ENCODE data around the gene UBTD2.

UBTD2 gene

DNA sequence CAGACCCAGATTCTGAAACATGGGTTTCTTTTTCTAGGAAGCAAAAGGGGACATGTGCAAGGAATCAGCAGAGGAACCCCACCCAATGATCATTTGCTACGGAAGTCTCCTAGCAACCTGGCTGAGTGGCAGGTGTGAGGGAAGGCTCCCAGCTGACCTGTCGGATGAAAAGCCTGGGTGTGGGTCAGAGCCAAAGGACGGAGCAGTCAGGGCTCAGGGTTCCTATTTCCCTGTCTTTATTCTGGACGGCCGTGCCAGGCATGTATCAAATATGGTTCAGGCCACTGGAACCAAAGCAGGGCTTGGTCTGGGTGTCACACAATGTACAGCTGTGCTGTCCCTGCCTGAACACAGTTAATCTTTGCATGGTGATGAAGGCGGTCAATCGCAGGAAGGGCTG, 115.7 kb downstream of the UBTD2 start:
- no peak for DNase-seq

DNA sequence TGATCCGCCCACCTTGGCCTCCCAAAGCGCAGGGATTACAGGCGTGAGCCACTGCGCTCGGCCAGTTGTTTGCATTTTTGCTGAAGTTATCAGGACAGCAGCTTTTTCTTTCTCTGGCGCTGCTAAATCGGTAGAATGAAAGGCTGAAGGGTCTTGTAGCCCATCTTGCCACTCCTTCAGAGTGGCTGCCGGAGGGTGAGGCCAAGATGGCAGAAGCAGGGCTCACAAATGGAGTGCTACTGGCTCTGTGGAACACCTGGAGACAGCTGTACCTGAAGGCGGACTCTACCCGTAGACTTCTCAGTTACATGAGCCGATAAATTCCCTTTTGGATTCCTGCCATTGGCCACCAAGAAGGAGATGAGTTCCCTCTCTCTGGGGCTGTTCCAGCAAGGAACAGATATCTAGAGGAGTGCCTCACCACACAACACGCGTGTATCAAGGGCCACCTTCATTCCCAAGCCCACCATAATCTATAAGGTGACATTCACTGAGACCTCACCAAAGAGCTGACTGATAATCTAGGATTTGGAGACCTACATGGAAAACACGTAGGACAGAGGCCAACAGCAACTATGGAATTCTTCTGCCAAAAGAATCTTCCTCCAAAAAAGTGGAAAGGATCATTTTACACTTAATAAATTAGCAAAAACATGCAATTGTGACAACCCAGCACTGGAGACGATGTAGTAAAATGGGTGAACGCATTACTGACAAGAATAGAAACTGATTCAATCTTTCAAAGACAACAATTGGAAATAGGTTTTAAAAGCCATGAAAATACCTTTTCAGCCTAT, 117.3 kb downstream of the UBTD2 start:
- no peak for DNase-seq

DNA sequence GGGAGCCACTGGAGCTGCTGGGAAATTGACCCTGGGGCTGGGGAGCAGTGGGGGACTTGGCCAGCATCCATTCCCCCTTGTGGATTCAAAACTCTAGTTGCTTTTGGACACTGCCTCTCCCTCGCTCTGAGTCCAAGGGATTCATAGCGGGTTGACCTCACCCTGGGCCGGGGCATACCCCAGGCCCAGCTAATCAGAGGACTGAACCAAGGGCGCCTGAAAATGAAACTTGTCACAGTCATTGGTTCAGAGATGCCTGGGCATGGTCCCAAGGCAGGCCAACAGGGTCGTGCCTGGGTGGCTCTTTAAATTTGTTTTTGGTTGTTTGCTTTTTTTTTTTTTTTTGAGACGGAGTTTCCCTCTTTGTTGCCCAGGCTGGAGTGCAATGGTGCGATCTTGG, 118.1 kb downstream of the UBTD2 start:
- DNase-seq = no peak

DNA sequence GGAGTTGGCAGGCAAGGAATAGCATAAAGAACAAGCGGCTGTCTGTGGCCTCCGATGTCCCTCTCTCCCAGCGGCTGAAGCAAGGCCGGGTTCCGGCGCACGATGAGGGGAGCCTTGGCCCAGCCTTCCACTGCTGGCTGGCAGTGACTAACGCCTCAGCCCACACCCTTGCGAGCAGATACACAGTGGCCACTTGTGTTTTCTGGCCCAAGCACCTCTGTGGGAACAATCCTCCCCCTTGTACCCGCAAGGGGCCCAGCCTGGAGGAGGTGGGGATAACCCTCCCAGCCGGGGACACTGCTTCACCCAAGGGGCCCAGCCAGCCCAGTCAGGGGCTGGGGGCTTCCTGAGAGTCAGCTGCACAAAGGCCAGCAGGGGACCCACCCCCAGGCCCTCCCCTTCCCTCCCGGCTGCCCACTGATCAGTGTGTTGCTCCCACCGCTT, 118.8 kb downstream of the UBTD2 start:
- DNase-seq = no peak

DNA sequence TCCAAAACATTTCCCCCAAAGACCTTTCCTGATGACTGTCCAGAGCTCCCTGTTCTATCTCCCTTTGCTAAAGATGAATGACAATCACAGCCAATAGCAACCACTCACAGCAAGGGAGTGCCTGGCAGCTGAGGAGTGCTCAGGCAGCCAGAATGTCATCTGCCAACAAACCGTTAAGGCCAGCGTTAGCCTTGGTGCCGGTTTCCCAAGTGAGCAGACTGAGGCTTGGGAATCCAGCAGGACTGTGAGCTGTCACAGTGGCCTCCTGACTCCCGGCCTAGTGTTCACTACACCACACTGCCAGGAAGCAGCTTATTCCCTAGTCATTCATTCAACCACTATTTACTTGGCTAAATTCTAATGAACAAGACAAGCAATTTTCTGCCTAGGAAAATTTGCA, 120.2 kb downstream of the UBTD2 start:
- no peak for DNase-seq

DNA sequence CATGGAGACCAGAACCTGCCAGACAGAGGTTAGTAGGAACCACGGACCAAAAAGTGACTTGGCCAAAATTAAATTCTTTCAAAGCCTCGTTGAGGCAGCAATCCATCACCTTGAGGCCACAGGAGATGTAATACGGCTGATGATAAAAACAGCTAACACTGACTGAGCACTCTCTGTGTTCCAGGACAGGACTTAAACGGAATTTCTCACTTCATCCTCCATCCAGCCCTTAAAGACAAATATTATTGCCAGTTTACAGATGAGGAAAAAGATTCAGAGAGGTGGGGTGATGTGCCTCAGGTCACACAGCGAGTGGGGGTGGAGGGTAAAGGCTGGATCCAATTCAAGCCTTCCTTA, 120.6 kb downstream of the UBTD2 start:
- no peak for DNase-seq

DNA sequence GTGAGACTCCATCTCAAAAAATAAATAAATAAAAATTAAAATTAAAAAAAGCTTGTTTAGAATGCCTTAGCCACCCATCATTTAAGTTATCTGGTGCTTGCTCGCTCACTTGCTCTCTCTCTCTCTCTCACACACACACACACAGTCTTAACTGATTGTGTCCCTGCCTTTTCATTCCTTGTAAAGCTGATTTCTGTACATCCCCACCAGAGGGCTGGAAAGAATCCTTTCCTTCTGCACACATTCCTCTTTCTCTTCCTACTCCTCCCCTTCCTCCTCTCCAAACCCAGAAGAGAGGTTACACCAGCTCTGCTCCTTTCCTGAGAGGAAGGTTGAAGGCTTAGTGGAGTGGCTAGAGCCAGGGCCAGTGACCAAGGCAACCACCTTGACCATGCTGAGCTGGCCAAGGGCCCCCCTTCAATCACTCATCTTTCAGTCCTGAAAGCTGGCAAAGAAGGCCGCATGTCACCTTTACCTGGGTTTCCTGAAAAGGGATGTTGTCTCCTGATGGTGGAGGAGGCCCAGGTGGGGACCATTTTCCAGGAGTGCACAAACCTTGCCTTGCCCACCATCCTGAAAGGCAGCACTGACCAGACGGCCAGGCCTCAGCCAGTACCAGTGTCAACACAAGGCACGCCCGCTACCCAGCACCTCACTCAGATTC, 121.1 kb downstream of the UBTD2 start:
- no peak for DNase-seq

DNA sequence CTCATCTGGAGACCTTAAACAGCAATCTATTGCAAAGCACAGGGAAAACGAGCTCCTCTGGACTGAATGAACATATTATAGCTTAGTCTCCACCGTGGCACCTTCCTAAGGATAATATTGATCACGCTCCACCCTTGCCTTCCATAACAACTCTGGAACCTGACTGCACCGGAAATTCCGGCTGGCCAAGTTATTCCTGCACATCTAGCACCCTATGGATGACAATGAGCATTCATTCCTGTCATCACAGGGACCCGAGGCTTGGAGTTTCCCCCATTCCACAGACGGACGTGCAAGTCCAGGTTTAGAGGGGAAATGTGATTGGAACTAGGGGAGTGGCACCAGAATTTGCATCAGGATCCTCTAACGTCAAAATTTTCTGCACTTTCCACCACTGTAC, 123.1 kb downstream of the UBTD2 start:
- no peak for DNase-seq

Measured in activated CD4-positive, alpha-beta T cell treated with anti-CD3 and anti-CD28 coated beads, Interleukin-2, amount 50 U/mL, for 48 hours (primary cell).